Measurements from ENCODE around the gene EDEM2.

Gene EDEM2

GRCh38 chr20:35191419-35192117 lies 44.4 kb upstream of the EDEM2 start:
- TF ChIP-seq TEAD4 (IDR thresholded peaks at IDR 0.05) (no peak), EP300 (IDR thresholded peaks at IDR 0.05; ENCODE audit: borderline replicate concordance) (no peak), NFIC (IDR thresholded peaks at IDR 0.05) (no peak), TAF1 (IDR thresholded peaks at IDR 0.05; ENCODE audit: low read depth) (no peak), EGR1 (IDR thresholded peaks at IDR 0.05) (no peak)

- no peak for TF ChIP-seq USF1 (IDR thresholded peaks at IDR 0.05)
Measured at GRCh38 chr20:35190556-35190955, 43.4 kb upstream of the EDEM2 start.

GRCh38 chr20:35187584-35188190 lies 40.6 kb upstream of the EDEM2 start:
- TF ChIP-seq ZBTB7A (IDR thresholded peaks at IDR 0.05; ENCODE audit: low read depth) (no peak), TEAD4 (IDR thresholded peaks at IDR 0.05) (no peak), YY1 (IDR thresholded peaks at IDR 0.05; ENCODE audit: low read depth) (no peak), EP300 (IDR thresholded peaks at IDR 0.05; ENCODE audit: borderline replicate concordance) (no peak), MAX (IDR thresholded peaks at IDR 0.05) (no peak)

- TF ChIP-seq EP300 (IDR thresholded peaks at IDR 0.05; ENCODE audit: borderline replicate concordance) (no peak), FOXM1 (IDR thresholded peaks at IDR 0.05; ENCODE audit: borderline replicate concordance, low read depth) (no peak)
Measured at GRCh38 chr20:35181731-35182130, 34.6 kb upstream of the EDEM2 start.

GRCh38 chr20:35180266-35180665 lies 33.1 kb upstream of the EDEM2 start:
- TF ChIP-seq CREB1 (IDR thresholded peaks at IDR 0.05; ENCODE audit: low read depth) (no peak), TAF1 (IDR thresholded peaks at IDR 0.05; ENCODE audit: low read depth) (no peak), TEAD4 (IDR thresholded peaks at IDR 0.05) (no peak), NFIC (IDR thresholded peaks at IDR 0.05) (no peak), ZBTB7A (IDR thresholded peaks at IDR 0.05; ENCODE audit: low read depth) (no peak), REST (IDR thresholded peaks at IDR 0.05; ENCODE audit: low read depth) (no peak), FOXM1 (IDR thresholded peaks at IDR 0.05; ENCODE audit: borderline replicate concordance, low read depth) (no peak), YY1 (IDR thresholded peaks at IDR 0.05; ENCODE audit: low read depth) (no peak), USF1 (IDR thresholded peaks at IDR 0.05) (no peak), CEBPB (IDR thresholded peaks at IDR 0.05) (no peak), RAD21 (IDR thresholded peaks at IDR 0.05; ENCODE audit: low read depth) (no peak), MAX (IDR thresholded peaks at IDR 0.05) (no peak), TCF12 (IDR thresholded peaks at IDR 0.05; ENCODE audit: low read depth) (no peak), EGR1 (IDR thresholded peaks at IDR 0.05) (no peak), EP300 (IDR thresholded peaks at IDR 0.05; ENCODE audit: borderline replicate concordance) (no peak)

- TF ChIP-seq CREB1 (IDR thresholded peaks at IDR 0.05; ENCODE audit: low read depth) (no peak), REST (IDR thresholded peaks at IDR 0.05; ENCODE audit: low read depth) (no peak), YY1 (IDR thresholded peaks at IDR 0.05; ENCODE audit: low read depth) (no peak), CEBPB (IDR thresholded peaks at IDR 0.05) (no peak), FOXM1 (IDR thresholded peaks at IDR 0.05; ENCODE audit: borderline replicate concordance, low read depth) (no peak), TAF1 (IDR thresholded peaks at IDR 0.05; ENCODE audit: low read depth) (no peak), TCF12 (IDR thresholded peaks at IDR 0.05; ENCODE audit: low read depth) (no peak), USF1 (IDR thresholded peaks at IDR 0.05) (no peak), EP300 (IDR thresholded peaks at IDR 0.05; ENCODE audit: borderline replicate concordance) (no peak), EGR1 (IDR thresholded peaks at IDR 0.05) (no peak), NFIC (IDR thresholded peaks at IDR 0.05) (no peak), MAX (IDR thresholded peaks at IDR 0.05) (no peak), TEAD4 (IDR thresholded peaks at IDR 0.05) (no peak), RAD21 (IDR thresholded peaks at IDR 0.05; ENCODE audit: low read depth) (no peak), ZBTB7A (IDR thresholded peaks at IDR 0.05; ENCODE audit: low read depth) (no peak)
Measured at GRCh38 chr20:35179292-35180212, 32.4 kb upstream of the EDEM2 start.
